DOHH2 (cell line): ENCODE data around the gene LYPD5.
"Not testable (repeated sequence)": the region's sequence is repeated elsewhere in the genome, so short reads cannot be mapped to it uniquely, and the experiment has no call there.

Experiments
- H3F3A ChIP-seq: fragments of 200-600 bp; sonication (generic), shearing (Covaris generic); 2 replicates; pipeline ENCODE4 v1.6.0; 2016; ENCODE audit warnings: antibody characterized with exemption, mild to moderate bottlenecking; ENCODE audit not compliant: control insufficient read depth, insufficient read depth
- H3K27ac ChIP-seq: fragments of 200-600 bp; sonication (generic); 2 replicates; pipeline ENCODE4 v1.5.1; 2014; ENCODE audit warnings: low read depth, mild to moderate bottlenecking, low read length, moderate library complexity
- H3K27me3 ChIP-seq: fragments of 200-600 bp; sonication (generic); 2 replicates; pipeline ENCODE4 v1.6.1; 2014; ENCODE audit warnings: mild to moderate bottlenecking, low read length, mixed read lengths; ENCODE audit not compliant: control insufficient read depth
- H3K36me3 ChIP-seq: fragments of 200-600 bp; sonication (generic); 2 replicates; pipeline ENCODE4 v1.6.1; 2014; ENCODE audit warnings: mild to moderate bottlenecking, low read length, moderate library complexity, mixed read lengths; ENCODE audit not compliant: control insufficient read depth
- H3K4me1 ChIP-seq: fragments of 200-600 bp; sonication (generic); 2 replicates; pipeline ENCODE4 v1.6.1; 2014; ENCODE audit warnings: mild to moderate bottlenecking, low read length, mixed read lengths; ENCODE audit not compliant: control insufficient read depth
- H3K4me2 ChIP-seq: fragments of 200-600 bp; sonication (generic); 2 replicates; pipeline ENCODE4 v1.6.0; 2014; ENCODE audit warnings: mild to moderate bottlenecking, low read length, moderate library complexity
- H3K4me3 ChIP-seq: fragments of 200-600 bp; sonication (generic); 2 replicates; pipeline ENCODE4 v1.5.1; 2014; ENCODE audit warnings: mild to moderate bottlenecking, low read length, mixed read lengths
- H3K79me2 ChIP-seq: fragments of 200-600 bp; sonication (generic); 2 replicates; pipeline ENCODE4 v1.6.1; 2014; ENCODE audit warnings: mild to moderate bottlenecking, low read length, mixed read lengths; ENCODE audit not compliant: control insufficient read depth
- H3K9me2 ChIP-seq: fragments of 200-600 bp; sonication (generic); replicated peaks from 2 replicates; pipeline ENCODE4 v1.6.1; 2014; ENCODE audit warnings: mild to moderate bottlenecking, low read length, mixed read lengths; ENCODE audit not compliant: control insufficient read depth
- H3K9me3 ChIP-seq: fragments of 200-600 bp; sonication (generic); 2 replicates; pipeline ENCODE4 v1.6.1; 2014; ENCODE audit warnings: antibody characterized with exemption, low read length, mixed read lengths; ENCODE audit not compliant: control insufficient read depth, insufficient read depth
- H4K20me1 ChIP-seq: fragments of 200-600 bp; sonication (generic); 2 replicates; pipeline ENCODE4 v1.6.0; 2014; ENCODE audit warnings: low read depth, mild to moderate bottlenecking, antibody characterized with exemption, low read length, moderate library complexity; ENCODE audit not compliant: control insufficient read depth, insufficient read depth
- EZH2phosphoT487 ChIP-seq: fragments of 200-600 bp; sonication (generic); IDR thresholded peaks from 2 replicates; pipeline ENCODE4 v1.6.1; 2017; ENCODE audit warnings: borderline replicate concordance, mild to moderate bottlenecking, antibody characterized with exemption, low read length, moderate library complexity, mixed read lengths
- TF ChIP-seq, protein P1 (sequence below): fragments of 200-600 bp; sonication (generic); IDR thresholded peaks from one replicate; pipeline ENCODE4 v1.5.1; 2014; ENCODE audit warnings: antibody characterized with exemption, mild to moderate bottlenecking, low read depth, low read length; ENCODE audit not compliant: poor library complexity, severe bottlenecking

The LYPD5 gene

DNA sequence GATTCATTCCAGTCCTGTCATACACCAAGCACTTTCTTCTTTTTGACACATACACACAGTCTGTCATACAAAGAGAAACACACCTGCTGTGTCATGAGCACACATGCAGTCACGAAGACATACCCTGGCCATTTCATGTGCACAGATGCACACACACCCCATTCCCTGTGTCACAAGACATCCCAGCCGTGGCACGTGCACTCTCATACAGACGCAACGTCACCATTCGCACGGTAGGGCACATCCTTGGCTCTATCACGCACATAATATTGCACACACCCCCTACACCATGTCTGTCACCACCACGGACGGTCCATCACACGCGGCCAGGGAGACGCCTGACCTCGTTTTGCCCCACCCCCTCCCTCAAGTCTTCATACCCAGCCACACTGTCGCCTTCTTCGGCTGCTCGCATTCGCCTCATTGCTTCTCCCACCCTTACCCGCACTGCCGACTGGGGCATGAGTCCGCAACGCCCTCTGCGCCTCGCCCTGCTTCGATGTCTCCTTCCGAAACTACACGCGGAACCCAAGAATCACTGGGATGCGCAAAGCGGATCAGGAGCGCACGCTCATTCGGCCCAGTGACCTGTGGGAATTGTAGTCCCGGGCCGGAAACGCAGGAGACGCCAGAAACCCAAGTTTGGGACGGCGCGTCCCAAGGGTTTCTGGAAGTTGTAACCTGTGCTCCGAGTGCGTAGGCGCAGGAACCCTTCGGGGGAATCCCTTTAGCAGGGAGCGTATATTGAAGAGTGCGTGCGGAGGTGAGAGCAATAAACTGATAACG is 18.0 kb upstream of the LYPD5 start:
- Histone ChIP-seq H3K79me2 (no peaks in the 10 kb centered on the region), H3K36me3 (no peaks in the 10 kb centered on the region), H3K9me2 (no peaks in the 10 kb centered on the region), H4K20me1 (no peaks in the 10 kb centered on the region), H3K4me1 (no peaks in the 10 kb centered on the region), H3K4me2 (no peak overlapping the region), H3K27ac (no peak overlapping the region), H3K9me3 (no peaks in the 10 kb centered on the region), H3K27me3 (no peaks in the 10 kb centered on the region), H3F3A (no peaks in the 10 kb centered on the region), H3K4me3 (no peak overlapping the region)
- TF ChIP-seq, protein P1, sequence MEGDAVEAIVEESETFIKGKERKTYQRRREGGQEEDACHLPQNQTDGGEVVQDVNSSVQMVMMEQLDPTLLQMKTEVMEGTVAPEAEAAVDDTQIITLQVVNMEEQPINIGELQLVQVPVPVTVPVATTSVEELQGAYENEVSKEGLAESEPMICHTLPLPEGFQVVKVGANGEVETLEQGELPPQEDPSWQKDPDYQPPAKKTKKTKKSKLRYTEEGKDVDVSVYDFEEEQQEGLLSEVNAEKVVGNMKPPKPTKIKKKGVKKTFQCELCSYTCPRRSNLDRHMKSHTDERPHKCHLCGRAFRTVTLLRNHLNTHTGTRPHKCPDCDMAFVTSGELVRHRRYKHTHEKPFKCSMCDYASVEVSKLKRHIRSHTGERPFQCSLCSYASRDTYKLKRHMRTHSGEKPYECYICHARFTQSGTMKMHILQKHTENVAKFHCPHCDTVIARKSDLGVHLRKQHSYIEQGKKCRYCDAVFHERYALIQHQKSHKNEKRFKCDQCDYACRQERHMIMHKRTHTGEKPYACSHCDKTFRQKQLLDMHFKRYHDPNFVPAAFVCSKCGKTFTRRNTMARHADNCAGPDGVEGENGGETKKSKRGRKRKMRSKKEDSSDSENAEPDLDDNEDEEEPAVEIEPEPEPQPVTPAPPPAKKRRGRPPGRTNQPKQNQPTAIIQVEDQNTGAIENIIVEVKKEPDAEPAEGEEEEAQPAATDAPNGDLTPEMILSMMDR, result no peak
- TF ChIP-seq EZH2phosphoT487, result no peak

DNA sequence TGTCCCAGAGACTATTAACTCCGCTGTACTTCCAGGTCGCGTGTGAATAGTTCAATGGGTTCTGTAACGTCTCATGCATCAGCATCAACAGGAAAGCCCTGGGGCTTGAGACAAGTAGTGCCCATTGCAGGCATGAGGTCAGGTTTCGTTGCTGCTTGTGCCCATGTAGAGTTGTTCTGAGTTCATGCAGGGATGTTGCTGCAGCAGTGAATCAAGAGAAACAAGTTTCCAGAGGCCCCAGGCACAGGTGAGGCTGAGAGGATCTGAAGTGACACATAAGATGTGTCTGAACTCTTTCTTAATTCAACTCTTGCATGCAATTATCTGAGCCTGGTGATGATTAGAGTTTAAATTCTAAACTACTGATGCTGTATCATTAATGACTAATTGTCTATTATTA is 16.3 kb upstream of the LYPD5 start:
- TF ChIP-seq, protein P1, result no peak
- TF ChIP-seq EZH2phosphoT487, result no peak
- no peaks in the 10 kb centered on the region for H3K9me3 ChIP-seq
- H3K36me3 ChIP-seq, result no peaks in the 10 kb centered on the region
- H4K20me1 ChIP-seq, result no peaks in the 10 kb centered on the region
- H3K27me3 ChIP-seq, result peaks cover 2% of the 10 kb centered on the region; the same call in 1 of the 2 replicates
- no peak overlapping the region for H3K4me3 ChIP-seq
- H3K27ac ChIP-seq, result no peak overlapping the region
- no peaks in the 10 kb centered on the region for H3K4me1 ChIP-seq
- no peaks in the 10 kb centered on the region for H3K9me2 ChIP-seq
- no peak overlapping the region for H3K4me2 ChIP-seq
- no peaks in the 10 kb centered on the region for H3K79me2 ChIP-seq
- H3F3A ChIP-seq, result no peaks in the 10 kb centered on the region

DNA sequence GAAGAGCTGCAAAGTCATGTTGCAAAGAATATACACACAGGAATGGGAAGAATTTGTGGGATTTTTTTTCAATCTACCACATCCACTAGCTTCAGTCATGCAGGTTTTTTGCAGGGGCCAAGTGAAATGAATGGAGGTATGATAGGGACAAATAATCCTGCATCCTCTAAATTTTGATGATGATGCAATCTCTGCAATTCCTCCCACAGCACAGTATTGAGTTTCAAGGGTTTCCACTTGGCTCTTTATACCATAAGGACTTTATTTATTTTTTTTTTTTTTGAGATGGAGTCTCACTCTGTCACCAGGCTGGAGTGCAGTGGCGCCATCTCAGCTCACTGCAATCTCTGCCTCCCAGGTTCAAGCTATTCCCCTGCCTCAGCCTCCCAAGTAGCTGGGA is 15.2 kb upstream of the LYPD5 start:
- H3K4me2 ChIP-seq, H3K79me2 ChIP-seq, H3K27me3 ChIP-seq, H3K4me1 ChIP-seq, H3K4me3 ChIP-seq, H3K9me2 ChIP-seq, H3F3A ChIP-seq, H4K20me1 ChIP-seq, H3K36me3 ChIP-seq, H3K9me3 ChIP-seq, H3K27ac ChIP-seq: not testable (repeated sequence)

DNA sequence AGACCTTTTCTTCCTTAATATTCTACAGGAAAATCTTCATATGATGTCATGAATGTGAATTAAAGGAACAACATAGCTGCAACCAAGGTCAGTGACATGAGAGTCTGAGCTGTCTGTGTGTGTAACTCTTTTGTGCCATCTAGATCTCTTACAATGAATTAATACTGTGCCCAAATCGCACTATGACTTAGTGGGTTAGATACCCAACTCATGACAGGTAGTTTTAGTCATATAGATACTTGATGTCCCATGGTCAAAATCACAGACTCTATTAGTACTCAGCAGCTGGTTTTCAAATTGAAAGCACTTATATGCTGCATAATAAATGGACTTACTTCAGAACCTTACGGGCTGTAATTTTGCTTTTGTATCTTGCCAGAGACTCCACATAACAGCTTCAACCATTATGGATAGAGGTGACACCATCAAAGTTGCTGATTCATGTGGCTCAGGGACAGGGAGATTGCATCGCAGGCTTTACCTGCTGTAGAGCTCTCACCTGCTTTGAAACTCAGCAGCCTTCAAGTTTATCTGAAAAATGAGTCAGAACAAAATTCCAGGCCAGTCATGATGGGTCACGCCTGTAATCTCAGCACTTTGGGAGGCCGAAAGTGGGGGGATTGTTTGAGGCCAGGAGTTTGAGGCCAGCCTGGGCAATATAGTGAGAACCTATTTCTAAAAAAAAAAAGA is 12.6 kb upstream of the LYPD5 start:
- H3K36me3 ChIP-seq, result no peaks in the 10 kb centered on the region
- H3K9me2 ChIP-seq, result no peaks in the 10 kb centered on the region
- TF ChIP-seq EZH2phosphoT487, result no peak
- TF ChIP-seq, protein P1, result no peak
- no peaks in the 10 kb centered on the region for H4K20me1 ChIP-seq
- no peak overlapping the region for H3K4me3 ChIP-seq
- no peaks in the 10 kb centered on the region for H3K79me2 ChIP-seq
- peaks cover 2% of the 10 kb centered on the region; the same call in 1 of the 2 replicates for H3K27me3 ChIP-seq
- H3K9me3 ChIP-seq, result no peaks in the 10 kb centered on the region
- H3K4me1 ChIP-seq, result no peaks in the 10 kb centered on the region
- no peak overlapping the region for H3K27ac ChIP-seq
- H3F3A ChIP-seq, result no peaks in the 10 kb centered on the region
- H3K4me2 ChIP-seq, result no peak overlapping the region
